ENCODE results near the gene IRX6. TPM values are rescaled to one million over a fixed set of nuclear protein-coding genes. Genes with fewer than 3 reads are reported as not detected.

Gene IRX6
- total and polyA plus RNA-seq, 2 of the 8 experiments (the other 6 are each of a cell fraction or from before 2014, with no cell fraction given): 0.61 TPM; not detected in 1

DNA sequence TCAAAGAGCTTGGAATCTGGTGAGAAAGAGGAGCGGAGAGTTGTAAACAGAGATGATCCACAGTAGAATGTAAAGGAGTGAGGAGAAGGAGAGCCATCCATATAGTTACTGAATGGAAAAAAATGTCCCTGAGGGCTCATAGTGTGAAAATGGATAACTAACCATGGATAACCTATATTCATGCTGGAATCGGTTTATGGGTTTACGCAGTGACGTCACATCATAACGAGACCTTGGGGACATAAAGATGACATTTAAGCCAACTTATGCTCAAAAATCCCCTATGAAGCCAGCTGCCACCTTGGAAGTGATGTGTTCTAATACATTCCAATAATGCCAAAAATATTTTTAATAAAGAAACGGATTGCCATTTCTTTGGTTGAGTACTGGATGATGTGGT lies 22.5 kb downstream of the IRX6 start:
- Histone ChIP-seq H2BK20ac (ENCODE audit: low read length) (no peak overlapping the region), H3K4me1 (replicated peaks in 1 of 4; ENCODE audit: control insufficient read depth in 3 of 4, insufficient read depth in 4 of 4, low read length in 3 of 4) (no peaks in the 10 kb centered on the region), H3K9ac (replicated peaks in 1 of 4; ENCODE audit: extremely low read depth in 1 of 4, low read depth in 3 of 4, low read length in 3 of 4) (no peak overlapping the region), H4K5ac (ENCODE audit: insufficient read length, low read depth, low read length) (no peak overlapping the region), H3K4me2 (ENCODE audit: insufficient read depth in 1 of 2, low read depth in 2 of 2, low read length in 2 of 2) (no peak overlapping the region), H4K20me1 (replicated peaks in 1 of 2; ENCODE audit: control insufficient read depth in 1 of 2, insufficient read depth in 2 of 2, low read length in 2 of 2) (no peaks in the 10 kb centered on the region), H3K36me3 (ENCODE audit: control insufficient read depth in 2 of 4, insufficient read depth in 4 of 4, low read length in 3 of 4) (no peaks in the 10 kb centered on the region), H3K27me3 (replicated peaks in 1 of 4; ENCODE audit: control insufficient read depth in 3 of 4, extremely low read depth in 1 of 4, insufficient read depth in 3 of 4, low read length in 3 of 4) (peaks cover 0 to 2% (median 1%) of the 10 kb centered on the region in 4 experiments; a peak in 3 of 7 replicates), H3K23me2 (ENCODE audit: low read depth, low read length) (no peaks in the 10 kb centered on the region), H2AK5ac (ENCODE audit: low read depth, low read length) (no peak overlapping the region), H3K14ac (ENCODE audit: insufficient read length) (no peak overlapping the region), H3K18ac (ENCODE audit: extremely low read depth, low read length) (no peak overlapping the region), H3K4me3 (ENCODE audit: extremely low read depth in 1 of 4, insufficient read depth in 2 of 4, low read depth in 3 of 4, low read length in 4 of 4) (no peak overlapping the region), H3K27ac (ENCODE audit: low read depth, low read length) (no peak overlapping the region), H2AFZ (ENCODE audit: low read length) (no peak overlapping the region), H3K79me2 (ENCODE audit: control insufficient read depth in 1 of 2, insufficient read depth in 2 of 2, low read length in 2 of 2) (no peaks in the 10 kb centered on the region), H2BK120ac (replicated peaks; ENCODE audit: low read depth, low read length) (no peak overlapping the region), H4K91ac (replicated peaks; ENCODE audit: insufficient read length, low read length) (no peak overlapping the region), H3K9me3 (ENCODE audit: insufficient read depth in 2 of 2, low read depth in 1 of 2, low read length in 1 of 2) (no peaks in the 10 kb centered on the region), H3K56ac (replicated peaks; ENCODE audit: insufficient read length, low read depth, low read length) (no peak overlapping the region), H3K4ac (replicated peaks; ENCODE audit: insufficient read length, low read depth, low read length) (no peak overlapping the region), H3K23ac (ENCODE audit: insufficient read length) (no peak overlapping the region), H2BK5ac (ENCODE audit: low read depth, low read length) (no peak overlapping the region), H3K79me1 (ENCODE audit: low read depth, low read length) (no peaks in the 10 kb centered on the region), H4K8ac (ENCODE audit: extremely low read depth, insufficient read depth, low read length) (no peak overlapping the region), H2BK12ac (ENCODE audit: low read depth, low read length) (no peak overlapping the region), H2BK15ac (ENCODE audit: low read length) (no peak overlapping the region)
- 89% methylated on average over 6 of the region's 6 CpGs; no CpG with 5 or more reads in 1 of the 2 experiments for WGBS, 2 experiments (ENCODE audit: extremely low coverage in 1 of 2, insufficient coverage in 1 of 2, insufficient read length in 1 of 2, insufficient replicate concordance in 2 of 2, low coverage in 1 of 2, low lambda C conversion rate in 2 of 2, missing lambda C conversion rate in 1 of 2)
- ChIA-PET CTCF (ENCODE audit: partially characterized antibody) (interaction anchor here (1.2 to 1.3 kb wide), 2 partner anchors 22 to 304 kb away, joined by 3 read pairs; partner anchors contain the start of gene IRX6), POLR2A (ENCODE audit: partially characterized antibody) (no interaction called here)
- TF ChIP-seq BCL11A (IDR thresholded peaks at IDR 0.05; ENCODE audit: low read depth in 2 of 2, low read length in 2 of 2): no peak
- DNase-seq (ENCODE audit: low read depth in 1 of 2, low spot score in 2 of 2) (no peak), FAIRE-seq (no peak)
